Activated T-cell treated with anti-CD3 and anti-CD28 coated beads for 24 hours (primary cell): ENCODE results near the gene AREL1.

Source experiments
- DNase-seq: peaks from one replicate; pipeline ENCODE4 v3.0.0-alpha.2; 2020; ENCODE audit warnings: low read depth

The AREL1 gene

DNA sequence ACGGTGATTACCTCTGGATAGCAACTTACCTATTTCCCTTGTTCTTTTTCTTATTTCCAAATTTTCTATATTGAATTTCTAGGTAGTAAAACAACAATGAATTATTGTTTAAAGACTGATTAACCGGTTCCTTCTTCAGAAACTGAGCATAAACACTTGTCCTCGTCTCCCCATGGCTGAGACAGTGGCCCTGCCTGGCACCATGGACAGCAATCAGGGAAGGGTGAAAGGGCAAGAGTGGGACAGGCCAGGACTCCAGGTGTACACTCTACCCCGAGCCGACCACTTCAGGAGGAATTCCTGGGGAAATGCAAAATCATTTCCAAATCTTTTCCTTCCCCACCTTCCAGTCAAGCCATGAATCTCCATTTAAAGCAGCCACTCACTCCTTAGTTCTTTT lies 52.0 kb downstream of the AREL1 start:
- no peak for DNase-seq

DNA sequence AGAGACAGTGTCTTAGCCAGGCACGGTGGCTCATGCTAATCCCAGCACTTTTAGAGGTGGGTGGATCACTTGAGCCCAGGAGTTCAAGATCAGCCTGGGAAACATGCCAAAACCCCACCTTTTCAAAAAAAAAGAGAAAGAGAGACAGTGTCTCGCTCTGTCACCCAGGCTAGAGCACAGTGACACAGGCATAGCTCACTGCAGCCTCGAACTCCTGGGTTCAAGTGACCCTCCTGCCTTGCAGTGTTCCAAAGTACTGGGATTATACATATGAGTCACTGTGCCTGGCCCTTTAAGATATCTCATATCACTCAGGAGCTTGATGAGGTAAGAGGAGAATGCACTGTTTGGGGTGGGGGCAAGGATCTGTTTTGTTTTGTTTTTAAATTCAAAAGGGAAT lies 52.7 kb downstream of the AREL1 start:
- no peak for DNase-seq

DNA sequence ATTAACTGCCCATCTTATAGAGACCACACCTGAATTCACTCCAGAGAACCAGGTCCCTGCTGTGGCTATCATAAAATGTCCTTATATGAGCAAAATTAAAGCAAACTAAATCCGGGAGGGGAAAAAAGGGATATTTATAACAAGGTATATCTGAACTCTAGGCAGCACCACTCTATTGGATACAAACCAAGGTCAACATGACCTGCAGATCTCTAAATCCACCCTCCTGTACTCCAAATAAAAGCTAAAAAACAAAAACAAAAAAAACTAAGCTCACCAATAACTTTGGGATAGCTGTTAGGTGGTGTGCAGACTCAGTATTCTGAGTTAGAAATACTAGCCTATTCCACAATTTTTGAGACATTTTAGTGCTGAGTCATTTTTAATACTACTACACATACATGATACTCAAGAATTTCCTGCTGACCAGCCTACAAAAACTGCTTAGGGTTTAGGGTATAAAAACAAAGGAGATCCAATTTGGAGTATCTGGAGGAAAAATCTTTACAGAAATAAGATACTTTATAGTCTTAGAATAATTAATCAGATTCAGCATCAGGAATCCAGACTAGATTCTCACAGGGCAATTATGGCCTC lies 54.2 kb downstream of the AREL1 start:
- DNase-seq = no peak

DNA sequence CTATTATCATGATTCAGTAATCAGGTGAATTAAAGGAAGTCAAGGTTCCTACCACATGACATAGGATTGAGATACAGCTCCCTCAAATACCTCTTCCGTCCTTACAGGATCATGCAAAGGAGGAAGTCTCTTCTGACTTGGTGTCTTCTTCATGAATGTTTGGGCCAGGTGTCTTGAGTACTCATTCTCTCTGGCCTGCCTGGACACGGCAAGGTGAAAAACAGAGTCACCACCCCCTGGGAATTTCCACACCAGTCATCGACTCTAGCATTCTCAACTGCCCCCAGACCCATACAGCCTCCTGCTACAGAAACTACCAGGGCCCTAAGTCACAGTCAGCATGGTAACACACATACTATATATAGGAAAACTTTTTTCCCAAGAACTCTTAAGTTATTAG lies 55.9 kb downstream of the AREL1 start:
- no peak for DNase-seq

DNA sequence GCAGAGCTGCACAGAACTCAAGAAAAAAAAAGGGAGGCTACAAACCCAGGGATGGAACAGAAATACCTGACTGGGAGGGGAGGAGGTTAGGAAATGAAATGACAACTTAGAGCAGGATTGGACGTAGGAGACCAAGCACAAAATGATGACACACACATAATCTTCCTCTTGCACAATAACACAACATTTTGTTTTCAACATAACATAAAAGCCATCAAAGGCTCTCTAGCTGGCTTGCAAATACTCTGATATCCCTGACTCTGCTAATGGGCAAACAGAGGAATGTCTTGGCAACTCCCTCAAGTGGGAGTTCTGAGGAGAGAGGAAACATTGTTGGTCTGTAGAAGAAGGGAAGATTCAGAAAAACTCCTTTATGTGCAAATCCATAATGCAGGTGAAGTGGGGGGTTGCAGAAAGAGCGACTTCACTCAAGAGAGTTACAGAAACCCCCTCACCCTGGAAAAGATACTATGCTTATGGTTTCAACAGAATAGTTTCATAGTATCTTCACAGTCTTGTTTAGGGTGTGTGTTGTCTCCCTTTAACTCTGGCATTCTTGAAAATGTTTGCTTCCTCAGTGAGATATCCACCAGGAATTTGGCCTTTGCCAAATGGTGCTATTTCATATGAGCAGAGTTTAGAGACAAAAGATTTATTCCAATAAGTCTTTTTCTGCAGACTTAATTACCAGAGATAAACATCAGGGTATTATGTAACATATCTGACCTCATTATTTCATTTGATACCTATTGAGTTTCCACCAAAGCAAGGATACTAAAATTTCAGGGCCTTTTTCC lies 57.1 kb downstream of the AREL1 start:
- DNase-seq = no peak

DNA sequence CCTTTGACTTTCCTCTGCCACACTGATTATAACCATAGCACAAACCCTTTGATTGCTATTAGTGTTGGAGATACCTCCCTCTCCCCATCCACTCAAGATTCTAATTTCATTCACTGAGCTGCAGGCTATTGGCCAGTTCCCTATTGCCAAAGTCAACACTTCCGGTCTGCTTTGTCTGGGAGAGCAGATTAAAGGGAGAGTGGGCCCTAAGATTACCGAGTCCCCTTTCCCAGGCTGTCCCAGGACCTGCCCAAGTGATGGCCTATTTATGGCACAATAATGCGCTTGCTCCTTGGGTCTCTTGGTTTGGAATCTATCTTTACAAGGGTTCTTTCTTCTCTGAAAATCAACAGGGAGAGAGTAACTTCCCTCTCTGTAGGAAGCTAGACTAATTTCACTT lies 57.9 kb downstream of the AREL1 start:
- no peak for DNase-seq

DNA sequence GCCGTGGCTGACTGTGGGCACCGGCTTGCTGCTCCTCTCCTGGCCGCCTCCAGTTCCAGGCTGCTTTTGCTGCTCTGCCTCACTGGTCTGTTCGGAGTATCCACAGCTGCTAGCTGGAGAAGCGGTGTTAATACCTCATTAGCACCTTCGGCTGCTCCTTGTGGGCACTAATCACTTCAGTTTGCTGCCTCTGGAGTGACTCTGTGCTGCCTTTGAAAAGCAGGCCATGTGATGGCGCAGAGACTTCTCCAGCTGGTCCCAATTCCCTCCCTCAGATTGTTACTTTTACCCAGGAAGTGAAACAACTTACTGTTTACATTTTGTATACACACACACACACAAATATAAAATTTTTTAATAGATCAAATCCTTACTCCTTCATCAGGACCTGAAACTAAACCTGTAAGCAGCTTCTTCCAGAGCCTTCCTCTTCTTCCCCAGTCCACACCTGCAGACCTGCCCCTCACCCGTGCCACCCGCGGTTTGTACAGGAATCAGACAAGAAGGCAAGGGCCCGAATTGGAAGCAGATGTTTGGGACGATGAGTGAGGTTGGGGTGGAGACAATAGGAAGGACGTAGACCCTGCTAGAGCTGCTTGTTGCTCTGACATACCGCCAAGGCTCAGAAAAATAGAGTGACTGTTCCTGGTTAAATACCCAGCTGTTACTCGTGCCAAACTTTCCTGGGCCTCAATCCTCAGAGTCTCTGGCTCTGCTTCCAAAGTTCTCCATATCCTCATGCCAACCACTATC lies 59.3 kb downstream of the AREL1 start:
- no peak for DNase-seq

DNA sequence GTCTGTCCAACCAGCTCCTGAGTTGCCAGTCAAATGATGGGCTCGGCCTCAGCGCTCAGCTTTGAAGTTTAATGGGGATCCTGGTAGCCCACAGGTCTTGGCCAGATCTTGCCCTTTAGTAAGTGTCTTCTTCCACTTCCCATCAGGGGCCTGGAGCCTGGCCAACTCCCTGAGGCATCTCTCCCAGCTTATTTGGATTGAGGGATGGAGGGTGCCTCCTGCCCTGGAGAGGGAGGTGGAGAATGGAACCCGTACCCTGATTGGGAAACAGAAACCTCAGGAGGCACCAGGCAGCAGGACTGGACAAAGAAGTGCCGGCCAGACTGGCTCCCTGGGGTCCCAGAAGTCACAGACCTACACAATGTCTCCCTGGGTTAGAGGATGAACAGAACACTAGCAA lies 60.3 kb downstream of the AREL1 start:
- DNase-seq = no peak

DNA sequence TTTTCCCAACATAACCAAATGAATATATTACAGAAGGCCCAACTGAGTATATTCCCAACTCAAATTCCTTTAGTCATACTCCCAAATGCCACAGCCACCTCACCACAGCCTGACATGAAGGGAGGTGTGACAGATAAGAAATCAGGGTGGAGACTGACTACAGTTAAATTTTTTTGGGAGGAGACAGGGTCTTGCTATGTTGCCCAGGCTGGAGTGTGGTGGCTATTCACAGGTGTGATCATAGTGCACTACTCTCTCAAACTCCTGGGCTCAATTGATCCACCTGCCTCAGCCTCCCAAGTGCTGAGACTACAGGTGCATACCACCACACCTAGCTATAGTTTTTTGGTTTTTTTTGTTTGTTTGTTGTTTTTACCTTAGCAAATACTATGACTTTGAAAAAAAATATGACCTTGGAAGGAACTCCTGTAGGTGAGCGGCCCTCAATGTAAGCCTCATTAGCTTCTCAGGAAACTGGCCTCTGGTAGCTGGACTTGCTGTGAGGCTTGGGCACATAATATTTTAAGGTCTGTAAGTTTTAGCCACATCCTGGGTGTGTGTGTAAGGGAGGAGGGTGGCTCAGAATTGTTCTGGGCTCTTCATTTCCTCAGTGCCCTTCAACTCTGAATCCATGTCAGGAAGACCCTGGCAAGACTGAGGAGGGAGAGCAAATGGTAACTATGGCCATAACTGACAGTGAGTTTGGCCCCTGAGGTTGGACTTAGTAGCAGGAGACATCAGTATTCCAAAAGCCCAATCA lies 61.8 kb downstream of the AREL1 start:
- DNase-seq = no peak

DNA sequence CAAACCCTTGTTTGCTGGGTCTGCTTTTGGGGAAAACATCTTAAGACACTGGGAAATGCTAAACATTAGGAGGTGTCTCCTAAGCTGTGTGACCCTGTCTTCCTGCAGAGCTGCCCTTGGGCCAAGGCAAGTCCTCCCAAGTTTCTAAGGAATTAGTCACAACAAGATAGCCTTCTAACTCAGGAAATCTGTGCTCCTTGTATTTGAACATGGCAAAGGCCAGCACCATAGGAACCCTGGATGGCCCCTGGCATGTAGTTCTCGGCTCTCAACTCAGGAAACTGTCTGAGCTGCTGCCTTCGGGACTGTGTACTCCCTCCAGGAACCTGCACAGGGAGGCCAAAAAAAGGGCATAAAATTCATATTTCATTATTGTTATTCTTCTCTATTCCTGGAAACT lies 63.2 kb downstream of the AREL1 start:
- DNase-seq = no peak

DNA sequence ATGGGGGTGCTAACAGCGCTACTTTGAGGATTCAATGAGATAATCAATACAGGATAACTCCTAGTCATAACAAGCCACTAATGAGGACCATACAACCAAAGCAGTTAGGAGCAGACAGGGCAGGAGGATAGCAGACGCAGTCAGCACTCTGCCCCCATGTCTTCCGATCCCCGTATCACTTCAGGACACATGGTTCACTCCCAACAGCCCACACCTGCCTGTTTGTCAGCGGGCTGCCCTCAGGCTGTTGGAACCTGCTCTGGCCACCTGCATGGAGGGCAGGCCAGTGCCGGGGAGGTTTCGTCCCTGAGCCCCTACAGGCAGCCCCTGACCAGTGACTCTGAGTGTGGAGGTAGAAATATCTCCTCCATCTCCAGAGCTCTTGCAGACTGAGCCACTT lies 63.7 kb downstream of the AREL1 start:
- no peak for DNase-seq

DNA sequence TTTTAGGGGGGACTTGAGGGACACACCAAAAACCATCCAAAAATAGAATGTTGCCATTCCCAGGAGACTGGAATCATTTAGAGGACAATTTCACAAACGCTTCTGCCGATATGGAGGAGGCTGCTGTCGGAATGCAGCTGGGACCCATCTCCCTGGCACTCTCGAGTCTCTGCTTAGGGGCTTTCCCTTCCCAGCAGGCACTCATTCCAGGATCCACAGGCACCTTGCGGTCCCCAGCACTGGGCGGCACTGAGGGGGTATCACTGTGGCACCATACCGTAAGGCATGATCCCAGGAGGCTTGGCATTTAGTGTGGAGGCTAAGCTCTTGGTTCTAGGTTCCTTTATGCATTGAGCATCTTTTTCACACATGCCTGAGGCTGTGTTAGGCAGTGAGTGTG lies 64.3 kb downstream of the AREL1 start:
- no peak for DNase-seq

DNA sequence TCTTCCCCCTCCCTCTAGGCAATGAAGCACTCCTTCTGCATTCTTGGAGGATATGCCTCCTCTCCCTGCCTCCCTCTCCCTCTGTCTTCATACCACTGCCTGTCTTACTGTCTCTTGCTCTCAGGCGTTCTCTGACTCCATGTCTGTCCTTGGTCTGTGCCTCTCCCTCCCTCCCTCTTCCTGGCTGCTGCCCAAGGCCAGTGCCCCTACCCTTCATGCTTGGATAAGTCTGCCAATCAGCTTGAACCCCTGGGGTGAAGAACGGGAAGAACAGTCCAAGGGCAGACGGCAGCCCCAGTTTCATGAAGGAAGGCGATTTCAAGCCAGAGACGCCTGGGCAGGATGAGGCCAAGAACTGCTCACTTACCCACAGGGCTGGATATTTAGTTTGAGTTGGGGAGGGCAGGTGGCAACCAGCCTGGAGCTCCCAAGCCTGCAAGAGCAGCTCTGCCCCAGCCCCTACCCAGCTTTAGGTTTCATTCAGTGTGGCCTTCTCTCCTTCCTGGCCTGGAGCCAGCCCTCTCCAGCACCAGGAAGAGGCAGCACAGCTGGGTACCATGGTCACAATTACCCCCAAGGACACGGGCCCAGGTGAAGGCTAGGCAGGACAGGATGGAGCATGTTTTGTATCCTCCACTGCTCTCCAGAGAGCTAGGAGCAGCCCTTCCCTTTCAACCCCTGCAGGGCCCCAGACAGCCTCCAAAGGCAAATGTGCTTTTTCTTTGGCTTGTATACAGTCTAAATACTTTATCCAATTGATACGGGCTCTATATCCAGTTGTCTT lies 65.0 kb downstream of the AREL1 start:
- no peak for DNase-seq

DNA sequence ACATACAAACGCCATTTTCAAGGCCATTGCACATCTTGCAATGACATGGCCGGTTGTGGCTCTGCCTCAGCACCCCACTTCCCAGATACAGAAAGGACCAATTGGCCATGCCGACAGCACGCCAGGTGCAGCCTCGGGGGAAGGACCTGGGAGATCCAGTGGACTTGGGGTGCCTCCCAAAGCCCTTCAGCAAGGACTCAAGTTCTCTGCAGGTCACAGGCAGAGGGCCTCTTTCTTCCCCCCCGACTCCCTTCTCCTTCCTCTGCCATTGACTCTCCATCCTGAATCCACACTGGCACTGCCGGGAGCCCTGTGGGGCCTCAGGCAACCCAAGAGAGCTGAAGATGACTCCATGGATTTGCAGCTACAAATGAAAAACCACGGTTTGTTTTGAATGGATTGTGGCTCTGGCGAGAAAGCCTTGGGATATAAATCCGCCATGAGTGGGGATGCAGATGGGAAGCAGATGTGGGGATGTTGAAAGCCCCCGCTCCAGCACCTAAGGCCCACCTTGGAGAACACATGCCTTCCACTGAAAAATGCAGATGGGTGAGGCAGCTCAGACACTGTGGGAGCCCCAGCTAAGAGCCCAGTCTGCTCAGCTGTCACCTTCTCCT lies 65.7 kb downstream of the AREL1 start:
- DNase-seq = no peak

DNA sequence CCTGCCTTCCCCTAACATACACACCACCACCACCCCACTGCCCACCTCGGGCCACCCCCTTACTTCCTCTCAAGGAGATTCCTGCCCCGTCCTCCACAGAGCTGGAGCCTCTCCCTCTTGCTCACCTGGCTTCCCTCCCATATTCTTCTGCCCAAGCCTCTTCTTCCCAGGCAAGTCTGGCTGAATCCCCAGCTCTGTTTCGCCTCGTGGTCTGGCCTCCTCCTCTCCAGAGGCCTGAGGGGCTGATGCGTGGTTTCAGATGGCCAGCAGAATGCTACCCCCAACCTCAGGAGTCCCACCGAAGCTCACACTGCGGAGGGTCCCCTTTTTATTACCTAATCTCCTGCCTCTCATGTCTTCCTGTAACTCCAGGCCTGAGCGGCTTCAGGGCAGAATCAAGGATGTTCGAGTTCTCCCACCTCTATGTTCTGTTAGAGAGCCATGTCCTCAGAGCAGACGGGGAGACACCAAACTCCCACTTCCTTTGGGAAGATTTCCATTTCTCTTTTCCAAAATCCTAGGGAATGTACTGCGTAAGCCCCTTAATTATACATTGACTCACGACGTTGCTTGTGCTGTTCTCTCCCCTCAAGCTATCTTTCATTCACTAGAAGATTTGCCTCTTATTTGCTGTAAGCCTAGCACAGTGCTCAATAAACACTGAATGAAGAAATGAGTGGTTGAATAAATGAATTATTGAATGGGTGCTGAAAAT lies 67.0 kb downstream of the AREL1 start:
- DNase-seq = no peak

DNA sequence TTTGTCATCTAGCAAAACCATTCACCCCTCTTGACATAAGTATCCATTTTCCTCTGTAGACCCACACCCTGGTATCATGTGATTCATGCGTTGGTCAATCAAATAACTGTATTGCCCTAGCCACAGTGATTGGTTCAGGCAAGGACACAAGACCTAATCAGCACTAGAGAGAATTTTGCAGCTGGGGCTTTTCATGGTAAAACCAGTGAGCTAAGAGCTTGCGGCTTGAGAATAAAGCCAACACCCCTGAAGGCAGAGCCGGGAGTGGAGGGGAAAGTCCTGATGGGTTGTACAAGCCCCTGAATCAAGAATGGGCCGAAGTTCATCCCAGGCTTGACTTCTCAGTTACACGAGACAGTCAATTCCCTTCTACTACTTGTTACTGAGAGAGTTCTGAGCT lies 67.6 kb downstream of the AREL1 start:
- no peak for DNase-seq

DNA sequence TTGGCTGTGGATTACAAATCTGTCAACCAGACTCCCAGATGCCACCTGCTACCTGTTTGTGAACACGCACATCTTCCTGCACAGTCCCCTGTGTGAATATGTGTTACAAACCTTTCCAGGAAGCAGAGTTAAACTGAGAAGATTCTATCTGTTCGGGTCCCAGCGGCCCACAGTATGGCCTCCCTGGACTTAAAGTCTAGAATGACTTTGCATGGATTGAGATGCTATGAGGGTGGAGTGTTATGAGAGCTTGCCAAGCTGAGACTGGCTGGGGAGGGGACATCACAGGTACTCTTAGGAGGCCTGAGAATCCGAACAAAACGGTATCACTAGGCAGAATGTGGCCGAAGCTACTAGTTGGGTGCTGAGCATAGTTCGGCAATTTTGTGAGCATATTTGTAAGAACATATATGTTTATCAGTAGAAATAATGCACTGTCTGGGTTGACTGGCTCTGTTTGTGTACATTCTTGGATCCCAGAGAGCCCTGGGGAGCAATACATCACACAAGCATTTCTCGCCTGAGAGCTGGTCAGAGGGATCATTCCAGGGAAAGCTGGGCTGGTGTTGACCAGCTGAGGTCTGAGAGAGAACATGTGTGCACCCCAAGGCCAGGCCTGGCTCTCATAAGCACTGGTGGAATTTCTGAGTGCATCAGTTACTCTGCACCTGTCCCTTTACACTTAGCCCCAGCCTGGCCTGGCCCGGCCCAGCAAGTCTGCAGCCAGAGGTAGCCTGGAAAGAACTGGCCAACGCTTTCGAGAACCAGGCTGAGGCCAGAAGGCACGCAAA lies 71.1 kb downstream of the AREL1 start:
- DNase-seq = no peak

DNA sequence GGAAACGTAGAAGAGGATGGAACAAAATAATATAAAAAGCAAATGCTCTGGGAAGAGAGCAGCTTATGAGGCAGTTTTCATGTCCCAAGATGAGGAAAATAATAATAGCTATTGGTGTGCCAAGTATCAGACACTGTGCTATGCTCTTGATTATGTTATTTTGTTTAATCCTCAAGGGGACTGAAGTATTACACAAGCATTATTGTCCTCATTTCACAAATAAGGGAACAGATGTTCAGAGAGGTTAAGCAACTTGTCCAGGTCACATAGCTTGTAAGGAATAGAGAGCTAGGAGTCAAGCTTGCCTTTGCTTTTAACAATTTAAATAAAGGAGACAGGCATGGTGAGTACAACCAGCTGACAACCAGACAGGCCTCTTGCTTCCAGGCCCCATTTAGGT lies 73.9 kb downstream of the AREL1 start:
- DNase-seq = no peak

DNA sequence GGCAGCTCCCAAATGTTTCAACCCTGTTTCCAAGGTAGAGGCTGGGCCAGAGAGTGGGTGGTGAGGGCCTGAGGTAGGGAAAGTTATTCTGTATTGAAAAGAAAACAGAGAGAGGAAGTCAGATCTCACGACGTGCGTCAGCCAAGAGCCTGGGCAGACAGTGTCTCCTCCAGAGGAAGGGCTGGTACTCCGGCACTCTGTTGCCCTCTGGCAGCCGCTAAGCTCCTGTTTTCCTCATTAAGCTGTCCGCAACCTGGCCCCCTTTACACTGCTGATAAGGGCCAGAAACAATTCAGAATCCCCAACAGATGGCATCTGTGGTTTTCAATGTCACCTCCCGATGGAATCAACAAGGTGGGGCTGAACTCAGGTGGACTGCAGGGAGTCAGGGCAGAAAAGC lies 74.8 kb downstream of the AREL1 start:
- DNase-seq = no peak

DNA sequence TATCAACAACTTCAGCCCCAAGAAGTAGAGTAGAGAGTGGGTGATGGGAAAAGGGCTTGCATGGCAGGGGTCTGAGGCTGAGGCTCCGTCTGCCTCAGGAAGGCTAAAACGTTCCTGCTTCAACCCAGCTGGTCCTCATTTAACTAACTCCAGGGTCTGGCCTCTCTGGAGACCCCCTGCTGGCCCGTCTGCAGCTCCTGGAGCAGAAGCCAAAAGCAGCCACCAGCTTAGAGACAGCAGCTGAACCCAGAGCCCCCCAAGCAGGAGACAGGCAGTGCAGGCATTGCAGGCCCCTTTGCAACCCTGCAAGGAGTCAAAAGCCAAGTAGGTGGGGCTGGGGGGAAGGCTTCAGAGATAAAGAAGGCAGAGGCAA lies 75.7 kb downstream of the AREL1 start:
- no peak for DNase-seq
